BJ (cell line): ENCODE data around the gene PEX10. TPM values are rescaled to one million over a fixed set of nuclear protein-coding genes. Genes with fewer than 3 reads are reported as not detected.

Source experiments
- CTCF ChIA-PET: fragments of 350-600 bp; formaldehyde crosslinking; extraction: SDS; loops from one replicate; lab custom pipeline; 2021; ENCODE audit warnings: antibody characterized with exemption, inconsistent platforms; lab: Yijun Ruan, JAX
- POLR2A ChIA-PET: fragments of 300-600 bp; sonication (Branson Sonifier 250); formaldehyde crosslinking; extraction: SDS; loops from one replicate; lab custom pipeline; 2021; ENCODE audit warnings: antibody characterized with exemption; lab: Charles Lee
- DNase-seq: peaks from one replicate; pipeline ENCODE4 v3.0.0-alpha.2; 2011; ENCODE audit warnings: low read depth
- H3K27me3 ChIP-seq: 2 replicates; pipeline ENCODE4 v1.6.0; 2011; ENCODE audit warnings: low read length; ENCODE audit not compliant: control insufficient read depth, insufficient read depth
- H3K36me3 ChIP-seq: 2 replicates; pipeline ENCODE4 v1.5.1; 2011; ENCODE audit warnings: low read length; ENCODE audit not compliant: control insufficient read depth, insufficient read depth
- H3K4me3 ChIP-seq: 2 replicates; pipeline ENCODE4 v1.5.1; 2011; ENCODE audit warnings: low read depth, mild to moderate bottlenecking, control low read depth, low read length
- polyA plus RNA-seq: library from polyadenylated mRNA; depleted of rRNA; stranded (reverse); fragments of >200 nt; gene quantifications from 2 replicates; pipeline ENCODE4 v1.2.3, GENCODE V29; 2011
- TF ChIP-seq, protein P1 (sequence below): IDR thresholded peaks from 2 replicates; pipeline ENCODE4 v1.5.1; 2011; ENCODE audit warnings: low read depth, mild to moderate bottlenecking, control low read depth, inconsistent platforms, low read length, moderate library complexity; ENCODE audit not compliant: insufficient read depth

The PEX10 gene
- polyA plus RNA-seq, 1 experiment, result 23.6 TPM

DNA sequence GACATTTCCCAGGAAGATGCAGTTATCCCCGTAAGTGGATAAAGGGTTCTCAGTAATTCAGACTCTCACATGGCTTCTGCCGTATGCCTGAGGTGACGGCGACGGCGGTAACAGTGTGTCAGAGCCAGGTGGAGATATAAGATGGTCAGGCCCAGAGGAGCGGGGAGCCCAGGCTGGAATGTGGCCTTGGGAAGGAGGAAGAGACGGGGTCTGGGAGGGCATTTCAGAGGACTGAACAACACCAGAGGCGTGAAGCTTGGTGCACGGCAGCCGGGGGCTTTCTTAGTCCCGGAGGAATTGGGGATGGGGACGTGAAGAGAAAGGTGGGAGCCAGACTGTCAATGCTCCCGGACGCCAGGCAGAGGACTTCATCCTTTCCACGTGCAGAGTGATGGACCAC, 19.7 kb downstream of the PEX10 start:
- CTCF ChIA-PET, result interaction anchor here (2.1 to 3.3 kb wide), 2 partner anchors 11 to 197 kb away, joined by 20 to 28 read pairs; partner anchors contain the start of gene FAAP20
- DNase-seq, result no peak
- POLR2A ChIA-PET, result no interaction called here

DNA sequence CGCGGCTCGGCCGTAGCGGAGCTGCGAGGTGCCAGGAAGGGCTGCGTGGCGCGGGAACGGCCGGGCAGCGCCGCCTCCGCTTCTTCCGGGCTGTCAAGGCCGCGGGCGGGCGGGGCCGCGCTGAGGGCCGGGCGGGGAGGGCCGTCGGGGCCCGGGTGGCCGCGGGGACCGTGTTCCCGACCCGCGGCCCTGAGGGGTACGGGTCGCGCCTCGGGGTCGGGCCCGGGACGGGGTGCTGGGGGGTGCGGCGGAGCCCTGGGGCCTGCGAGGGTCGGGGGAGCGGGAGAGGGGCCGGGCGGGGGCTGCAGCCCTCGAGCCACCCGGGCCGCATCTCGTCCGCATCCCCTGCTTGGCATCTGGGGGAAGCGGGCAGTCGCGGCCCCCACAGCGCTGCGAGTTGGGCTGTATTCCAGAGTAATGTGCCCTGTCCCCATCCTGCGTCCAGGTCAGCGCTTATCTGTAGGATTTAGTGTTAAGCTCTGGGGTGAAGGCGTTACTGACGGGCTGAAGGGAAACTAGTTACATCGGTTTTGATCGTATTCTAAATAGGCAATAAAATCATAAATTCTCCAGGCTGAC, 20.3 kb downstream of the PEX10 start:
- Histone ChIP-seq H3K27me3 (no peaks in the 10 kb centered on the region), H3K36me3 (peaks cover 19% of the 10 kb centered on the region), H3K4me3 (peak overlapping the region; percentile 72)
- CTCF ChIA-PET, result interaction anchor here (0.5 to 3.3 kb wide), 6 partner anchors 10 to 670 kb away, joined by 3 to 28 read pairs (median 4); partner anchors contain the start of gene FAAP20
- POLR2A ChIA-PET, result interaction anchor here (0.9 kb wide), 2 partner anchors 164 to 197 kb away, joined by 3 to 4 read pairs; partner anchors contain the start of genes FAAP20 and SKI
- no peak for DNase-seq
- TF ChIP-seq, protein P1, sequence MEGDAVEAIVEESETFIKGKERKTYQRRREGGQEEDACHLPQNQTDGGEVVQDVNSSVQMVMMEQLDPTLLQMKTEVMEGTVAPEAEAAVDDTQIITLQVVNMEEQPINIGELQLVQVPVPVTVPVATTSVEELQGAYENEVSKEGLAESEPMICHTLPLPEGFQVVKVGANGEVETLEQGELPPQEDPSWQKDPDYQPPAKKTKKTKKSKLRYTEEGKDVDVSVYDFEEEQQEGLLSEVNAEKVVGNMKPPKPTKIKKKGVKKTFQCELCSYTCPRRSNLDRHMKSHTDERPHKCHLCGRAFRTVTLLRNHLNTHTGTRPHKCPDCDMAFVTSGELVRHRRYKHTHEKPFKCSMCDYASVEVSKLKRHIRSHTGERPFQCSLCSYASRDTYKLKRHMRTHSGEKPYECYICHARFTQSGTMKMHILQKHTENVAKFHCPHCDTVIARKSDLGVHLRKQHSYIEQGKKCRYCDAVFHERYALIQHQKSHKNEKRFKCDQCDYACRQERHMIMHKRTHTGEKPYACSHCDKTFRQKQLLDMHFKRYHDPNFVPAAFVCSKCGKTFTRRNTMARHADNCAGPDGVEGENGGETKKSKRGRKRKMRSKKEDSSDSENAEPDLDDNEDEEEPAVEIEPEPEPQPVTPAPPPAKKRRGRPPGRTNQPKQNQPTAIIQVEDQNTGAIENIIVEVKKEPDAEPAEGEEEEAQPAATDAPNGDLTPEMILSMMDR, result no peak

More for the DNA sequence above, 19.7 kb downstream of the PEX10 start:
- H3K4me3 ChIP-seq, result peak overlapping the region; percentile 72
- H3K36me3 ChIP-seq, result peaks cover 20% of the 10 kb centered on the region
- TF ChIP-seq, protein P1, result no peak
- no peaks in the 10 kb centered on the region for H3K27me3 ChIP-seq

DNA sequence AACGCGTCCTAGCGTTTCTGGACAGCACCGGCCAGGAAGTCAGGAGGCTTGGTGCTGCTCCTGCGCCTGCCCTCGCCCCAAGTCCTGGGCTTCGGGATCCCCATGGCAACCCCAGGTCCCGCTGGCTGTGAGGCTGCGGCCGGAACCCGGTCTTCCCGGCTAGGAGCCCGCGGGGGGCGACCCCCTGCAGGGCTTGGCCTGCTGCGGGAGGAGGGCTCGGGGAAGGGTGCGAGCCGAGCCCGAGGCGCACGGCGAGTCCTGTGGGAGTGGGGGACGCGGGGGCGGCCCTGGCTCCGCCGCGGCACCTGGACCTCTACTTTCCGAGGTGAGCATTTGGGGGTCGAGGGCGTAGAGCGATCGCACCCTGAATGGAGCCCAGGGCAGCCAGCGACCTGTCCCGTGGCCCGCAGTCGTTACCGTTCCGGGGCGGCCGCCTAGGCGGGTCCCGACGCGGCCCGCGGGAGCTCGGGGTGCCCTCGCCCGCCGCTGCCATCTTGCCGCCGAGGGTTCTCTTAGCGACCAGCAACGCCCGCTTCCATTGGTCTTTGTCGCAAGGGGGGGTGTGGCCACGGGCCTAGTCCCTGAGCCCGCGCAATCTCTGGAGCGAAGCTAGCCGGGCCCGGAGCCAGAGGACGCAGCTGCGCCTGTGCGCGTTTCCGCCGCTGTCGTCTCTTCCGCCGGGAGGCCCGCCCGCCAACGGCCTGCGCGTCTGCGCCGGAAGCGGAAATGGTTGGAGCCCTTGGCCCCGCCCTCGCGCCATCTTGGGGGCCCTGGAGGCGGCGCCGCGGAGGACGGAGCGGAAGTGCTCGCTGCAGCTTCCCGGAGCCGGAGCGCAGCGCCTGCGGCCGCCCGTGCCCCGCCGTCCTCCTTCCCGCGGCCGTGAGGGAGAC, 21.1 kb downstream of the PEX10 start, which contains the start of the genes MORN1 and RER1:
Gene MORN1 (minus strand): TSS at position 514 of the 890 bp plus-strand sequence. CDS start 21 bp downstream, at position 493.
Gene RER1 (plus strand): TSS at position 801 of the 890 bp plus-strand sequence. CDS start 3,950 bp downstream, outside the sequence.
- ChIA-PET POLR2A (interaction anchor here (0.9 kb wide), 2 partner anchors 163 to 196 kb away, joined by 3 to 4 read pairs; partner anchors contain the start of genes FAAP20 and SKI), CTCF (interaction anchor here (0.5 to 3.3 kb wide), 6 partner anchors 10 to 671 kb away, joined by 3 to 28 read pairs (median 4); partner anchors contain the start of gene FAAP20)
- peak within 1 kb of the TSS; percentile 85 for H3K4me3 ChIP-seq
- peaks cover 16% of the 10 kb centered on the region for H3K36me3 ChIP-seq
- H3K27me3 ChIP-seq, result no peaks in the 10 kb centered on the region
- DNase-seq, result peak; percentile 90
- TF ChIP-seq, protein P1, result no peak

DNA sequence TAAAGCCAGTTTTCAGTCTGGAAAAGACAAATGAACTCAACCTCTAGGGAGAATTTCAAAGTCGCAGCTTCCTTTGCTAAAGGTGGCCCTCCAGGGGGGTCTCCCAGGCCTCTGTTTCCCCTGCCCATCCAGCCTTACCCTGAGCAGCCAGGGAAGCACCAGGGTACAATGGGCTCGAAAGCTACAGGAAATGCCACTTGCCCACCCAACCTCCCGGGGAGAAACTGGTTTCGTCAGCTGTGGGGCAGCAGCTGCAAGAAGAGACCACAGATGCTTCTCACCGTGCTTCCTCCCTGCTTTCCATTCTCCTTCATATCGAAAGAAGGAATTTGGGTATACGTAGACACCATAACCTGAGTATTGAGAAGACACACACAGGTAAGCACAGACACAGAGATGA, 22.7 kb downstream of the PEX10 start:
- Histone ChIP-seq H3K4me3 (no peak overlapping the region), H3K27me3 (no peaks in the 10 kb centered on the region), H3K36me3 (peaks cover 9% of the 10 kb centered on the region)
- POLR2A ChIA-PET, result no interaction called here
- CTCF ChIA-PET, result interaction anchor here (0.6 to 4.4 kb wide), 3 partner anchors 8 to 194 kb away, joined by 3 to 31 read pairs (median 28); partner anchors contain the start of gene FAAP20
- TF ChIP-seq, protein P1, result no peak
- no peak for DNase-seq
